Pericardium fibroblast (primary cell): ENCODE measurements around the gene DPY19L3. TPM values are rescaled to one million over a fixed set of nuclear protein-coding genes. Genes with fewer than 3 reads are reported as not detected.

Source experiments
- total RNA-seq: library from RNA; depleted of rRNA; stranded (reverse); fragments of >200 nt; gene quantifications from 2 replicates; pipeline ENCODE4 v1.2.3, GENCODE V29; 2015

The DPY19L3 gene
- 35.9 and 58.3 TPM in 2 replicates for total RNA-seq

GRCh38 chr19:32405431-32406160 is at the start of gene DPY19L3:
TSS of gene DPY19L3 (plus strand) at chr19:32405770. CDS start at chr19:32408254, 2,484 bp downstream.

Other genes with a start within 250 kb of the DPY19L3 start
- 7.5 and 10.0 TPM in 2 replicates for gene ZNF507, start 60.2 kb upstream of the DPY19L3 start, total RNA-seq
- 204 and 207 TPM in 2 replicates for gene PDCD5, start 175.4 kb downstream of the DPY19L3 start, total RNA-seq